H9 (cell line): ENCODE results near the gene IFNL3. TPM values are rescaled to one million over a fixed set of nuclear protein-coding genes. Genes with fewer than 3 reads are reported as not detected.

ENCODE experiments used
- DNase-seq: peaks from one replicate; pipeline ENCODE4 v3.0.0-alpha.2; 2017
- H2AFZ ChIP-seq: one replicate; pipeline ENCODE4 v1.6.1; 2013; ENCODE audit warnings: mild to moderate bottlenecking, low read length, control low read depth, moderate library complexity
- H2AK5ac ChIP-seq: 2 replicates; pipeline ENCODE4 v1.6.1; 2013; ENCODE audit warnings: low read length, control low read depth, mixed read lengths; ENCODE audit not compliant: insufficient read length
- H2BK120ac ChIP-seq: one replicate; pipeline ENCODE4 v1.6.1; 2013; ENCODE audit warnings: low read depth, mild to moderate bottlenecking, low read length, control low read depth, inconsistent platforms; ENCODE audit not compliant: poor library complexity, severe bottlenecking
- H2BK12ac ChIP-seq: 2 replicates; pipeline ENCODE4 v1.6.1; 2013; ENCODE audit warnings: low read length, control low read depth, mixed read lengths, low read depth; ENCODE audit not compliant: insufficient read length
- H2BK15ac ChIP-seq: 2 replicates; pipeline ENCODE4 v1.6.1; 2013; ENCODE audit warnings: low read depth, low read length, control low read depth
- H2BK20ac ChIP-seq: one replicate; pipeline ENCODE4 v1.6.1; 2013; ENCODE audit warnings: low read depth, mild to moderate bottlenecking, low read length, control low read depth, inconsistent platforms; ENCODE audit not compliant: poor library complexity, severe bottlenecking
- H2BK5ac ChIP-seq: 2 replicates; pipeline ENCODE4 v1.6.1; 2013; ENCODE audit warnings: low read length, control low read depth, mixed read lengths; ENCODE audit not compliant: insufficient read length
- H3K14ac ChIP-seq: 2 replicates; pipeline ENCODE4 v1.6.1; 2013; ENCODE audit warnings: low read length, control low read depth; ENCODE audit not compliant: insufficient read depth
- H3K18ac ChIP-seq: 2 replicates; pipeline ENCODE4 v1.6.1; 2013; ENCODE audit warnings: low read depth, mild to moderate bottlenecking, mixed read lengths, low read length, control low read depth; ENCODE audit not compliant: insufficient read length
- H3K23ac ChIP-seq: 2 replicates; pipeline ENCODE4 v1.6.1; 2013; ENCODE audit warnings: low read length, control low read depth, mixed read lengths, low read depth; ENCODE audit not compliant: insufficient read length
- H3K23me2 ChIP-seq: 2 replicates; pipeline ENCODE4 v1.6.1; 2013; ENCODE audit warnings: low read depth, mild to moderate bottlenecking, mixed read lengths, low read length, control low read depth; ENCODE audit not compliant: insufficient read length, poor library complexity, severe bottlenecking
- H3K27ac ChIP-seq: 2 replicates; pipeline ENCODE4 v1.5.1; 2013; ENCODE audit warnings: low read length, control low read depth, mixed read lengths, low read depth; ENCODE audit not compliant: insufficient read length
- H3K27me3 ChIP-seq: 2 replicates; pipeline ENCODE4 v1.6.1; 2013; ENCODE audit warnings: low read length, control low read depth, inconsistent platforms; ENCODE audit not compliant: insufficient read depth
- H3K4ac ChIP-seq: 2 replicates; pipeline ENCODE4 v1.6.1; 2013; ENCODE audit warnings: low read depth, mild to moderate bottlenecking, control low read depth, inconsistent platforms, low read length, moderate library complexity
- H3K4me1 ChIP-seq: 2 replicates; pipeline ENCODE4 v1.6.1; 2013; ENCODE audit warnings: low read length, control low read depth, inconsistent platforms; ENCODE audit not compliant: insufficient read depth
- H3K4me2 ChIP-seq: 2 replicates; pipeline ENCODE4 v1.6.1; 2013; ENCODE audit warnings: low read length, control low read depth, mixed read lengths; ENCODE audit not compliant: insufficient read length, insufficient read depth
- H3K56ac ChIP-seq: 2 replicates; pipeline ENCODE4 v1.6.1; 2013; ENCODE audit warnings: low read depth, mild to moderate bottlenecking, mixed read lengths, low read length, control low read depth; ENCODE audit not compliant: insufficient read length
- H3K79me1 ChIP-seq: 2 replicates; pipeline ENCODE4 v1.6.1; 2013; ENCODE audit warnings: low read depth, mild to moderate bottlenecking, moderate library complexity, low read length, control low read depth, inconsistent platforms; ENCODE audit not compliant: insufficient read depth, poor library complexity, severe bottlenecking
- H3K79me2 ChIP-seq: 2 replicates; pipeline ENCODE4 v1.6.1; 2013; ENCODE audit warnings: low read length, control low read depth, inconsistent platforms; ENCODE audit not compliant: insufficient read depth
- H3K9ac ChIP-seq: 2 replicates; pipeline ENCODE4 v1.6.1; 2013; ENCODE audit warnings: low read length, control low read depth, mixed read lengths; ENCODE audit not compliant: insufficient read length; ENCODE audit errors: extremely low read depth
- H3K9me3 ChIP-seq: one replicate; pipeline ENCODE4 v1.6.1; 2013; ENCODE audit warnings: low read depth, low read length, inconsistent platforms; ENCODE audit not compliant: control insufficient read depth
- H3T11ph ChIP-seq: one replicate; pipeline ENCODE4 v1.6.1; 2013; ENCODE audit warnings: mild to moderate bottlenecking, low read length, control low read depth, inconsistent platforms
- H4K20me1 ChIP-seq: one replicate; pipeline ENCODE4 v1.6.1; 2013; ENCODE audit not compliant: control insufficient read depth, insufficient read length, insufficient read depth
- H4K5ac ChIP-seq: 2 replicates; pipeline ENCODE4 v1.6.1; 2013; ENCODE audit warnings: low read depth, mild to moderate bottlenecking, mixed read lengths, low read length, control low read depth; ENCODE audit not compliant: insufficient read length
- H4K8ac ChIP-seq: replicated peaks from 2 replicates; pipeline ENCODE4 v1.6.1; 2013; ENCODE audit warnings: low read length, control low read depth, mixed read lengths, low read depth; ENCODE audit not compliant: insufficient read length
- H4K91ac ChIP-seq: 2 replicates; pipeline ENCODE4 v1.6.1; 2013; ENCODE audit warnings: low read depth, mild to moderate bottlenecking, moderate library complexity, mixed read lengths, low read length, control low read depth; ENCODE audit not compliant: insufficient read length
- H3K27ac Mint-ChIP-seq, 3 experiments: 2 replicates in 2 of 3; 3 replicates in 1 of 3; pipeline ENCODE4 v1.8.0; 2020 to 2021; ENCODE audit warnings: mixed read lengths in 3 of 3, mild to moderate bottlenecking in 1 of 3, moderate library complexity in 1 of 3
- H3K27me3 Mint-ChIP-seq: 2 replicates; pipeline ENCODE4 v1.8.0; 2021; ENCODE audit warnings: low read depth, mild to moderate bottlenecking, moderate library complexity, mixed read lengths
- H3K36me3 Mint-ChIP-seq, 3 experiments: 2 replicates in 2 of 3; 3 replicates in 1 of 3; pipeline ENCODE4 v1.8.0; 2020 to 2021; ENCODE audit warnings: low read depth in 3 of 3, mixed read lengths in 3 of 3; ENCODE audit not compliant: insufficient read depth in 1 of 3
- H3K4me1 Mint-ChIP-seq, 2 experiments: 2 replicates each; pipeline ENCODE4 v1.8.0; 2020; ENCODE audit warnings: mixed read lengths in 2 of 2
- H3K4me3 Mint-ChIP-seq, 2 experiments: 2 replicates in 1 of 2; 3 replicates in 1 of 2; pipeline ENCODE4 v1.8.0; 2020 to 2021; ENCODE audit warnings: mild to moderate bottlenecking in 2 of 2, mixed read lengths in 2 of 2, moderate library complexity in 1 of 2
- H3K9me3 Mint-ChIP-seq, 2 experiments: 2 replicates in 1 of 2; 3 replicates in 1 of 2; pipeline ENCODE4 v1.8.0; 2020; ENCODE audit warnings: mild to moderate bottlenecking in 2 of 2, mixed read lengths in 2 of 2, moderate library complexity in 1 of 2
- WGBS: extraction: QIAGEN DNeasy Blood & Tissue Kit; methylation state at CpG from one replicate; pipeline ENCODE4 v1.1.7; 2013; ENCODE audit warnings: missing lambda C conversion rate, low lambda C conversion rate, mixed read lengths; ENCODE audit not compliant: insufficient read length; ENCODE audit errors: extremely low coverage; 5-methylcytosine and 5-hydroxymethylcytosine counted together
- total RNA-seq: library from RNA; stranded (reverse); gene quantifications from 2 replicates; pipeline ENCODE4 v1.2.1, GENCODE V29; 2021
- TF ChIP-seq, protein P1 (sequence below): fragments of 200-600 bp; sonication (generic); conservative IDR thresholded peaks from 3 replicates; pipeline ENCODE4 v1.8.0; 2021; ENCODE audit warnings: antibody characterized with exemption, mild to moderate bottlenecking

IFNL3 gene
- total RNA-seq, 1 experiment from 2014 or later = not detected

DNA sequence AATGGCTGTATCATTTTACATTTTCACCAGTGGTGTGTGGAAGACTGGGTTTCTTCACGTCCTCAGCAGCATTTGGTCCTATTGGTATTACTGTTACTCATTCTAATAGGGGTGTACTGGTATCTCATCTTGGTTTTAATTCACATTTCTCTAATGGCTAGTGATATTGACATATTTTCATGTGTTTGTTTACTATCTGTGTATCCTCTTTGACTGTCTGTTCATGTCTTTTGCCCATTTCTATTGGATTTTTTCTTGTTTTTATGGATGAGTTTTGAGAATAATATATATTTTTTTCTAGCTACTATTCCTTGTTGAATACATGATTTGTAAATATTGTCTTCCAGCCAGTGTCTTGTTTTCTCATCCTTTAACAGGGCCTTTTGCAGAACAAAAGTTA is 37.2 kb upstream of the IFNL3 start:
- H3K4me2 ChIP-seq = no peak overlapping the region
- H2BK120ac ChIP-seq = no peak overlapping the region
- H3K14ac ChIP-seq = no peak overlapping the region
- Mint-ChIP-seq H3K27me3 (peaks cover 78% of the 10 kb centered on the region), H3K36me3 (no peaks in the 10 kb centered on the region), H3K9me3 (peaks cover 0 to 8% of the 10 kb centered on the region in 2 experiments; a peak in 4 of 5 replicates), H3K4me3 (no peak overlapping the region), H3K27ac (no peak overlapping the region), H3K4me1 (peaks cover 0 to 4% of the 10 kb centered on the region in 2 experiments; a peak in 2 of 4 replicates)
- no peaks in the 10 kb centered on the region for H3K79me1 ChIP-seq
- no peak overlapping the region for H4K91ac ChIP-seq
- DNase-seq = no peak
- H3K9ac ChIP-seq = no peak overlapping the region
- no peak overlapping the region for H4K5ac ChIP-seq
- H2BK5ac ChIP-seq = no peak overlapping the region
- no peak overlapping the region for H3T11ph ChIP-seq
- no peak overlapping the region for H3K27ac ChIP-seq
- H3K18ac ChIP-seq = no peak overlapping the region
- H3K23ac ChIP-seq = no peak overlapping the region
- H4K8ac ChIP-seq = no peak overlapping the region
- H2BK15ac ChIP-seq = no peak overlapping the region
- H2BK20ac ChIP-seq = no peak overlapping the region
- H4K20me1 ChIP-seq = no peaks in the 10 kb centered on the region
- no peaks in the 10 kb centered on the region for H3K23me2 ChIP-seq
- no peak overlapping the region for H2AFZ ChIP-seq
- no peak overlapping the region for H3K4ac ChIP-seq
- H3K27me3 ChIP-seq = no peaks in the 10 kb centered on the region
- H2BK12ac ChIP-seq = no peak overlapping the region
- no peaks in the 10 kb centered on the region for H3K79me2 ChIP-seq
- no peaks in the 10 kb centered on the region for H3K9me3 ChIP-seq
- no CpG with 5 or more reads among the region's 1 CpG for WGBS
- H3K56ac ChIP-seq = no peak overlapping the region
- H2AK5ac ChIP-seq = no peak overlapping the region
- TF ChIP-seq, protein P1, sequence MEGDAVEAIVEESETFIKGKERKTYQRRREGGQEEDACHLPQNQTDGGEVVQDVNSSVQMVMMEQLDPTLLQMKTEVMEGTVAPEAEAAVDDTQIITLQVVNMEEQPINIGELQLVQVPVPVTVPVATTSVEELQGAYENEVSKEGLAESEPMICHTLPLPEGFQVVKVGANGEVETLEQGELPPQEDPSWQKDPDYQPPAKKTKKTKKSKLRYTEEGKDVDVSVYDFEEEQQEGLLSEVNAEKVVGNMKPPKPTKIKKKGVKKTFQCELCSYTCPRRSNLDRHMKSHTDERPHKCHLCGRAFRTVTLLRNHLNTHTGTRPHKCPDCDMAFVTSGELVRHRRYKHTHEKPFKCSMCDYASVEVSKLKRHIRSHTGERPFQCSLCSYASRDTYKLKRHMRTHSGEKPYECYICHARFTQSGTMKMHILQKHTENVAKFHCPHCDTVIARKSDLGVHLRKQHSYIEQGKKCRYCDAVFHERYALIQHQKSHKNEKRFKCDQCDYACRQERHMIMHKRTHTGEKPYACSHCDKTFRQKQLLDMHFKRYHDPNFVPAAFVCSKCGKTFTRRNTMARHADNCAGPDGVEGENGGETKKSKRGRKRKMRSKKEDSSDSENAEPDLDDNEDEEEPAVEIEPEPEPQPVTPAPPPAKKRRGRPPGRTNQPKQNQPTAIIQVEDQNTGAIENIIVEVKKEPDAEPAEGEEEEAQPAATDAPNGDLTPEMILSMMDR = no peak
- no peaks in the 10 kb centered on the region for H3K4me1 ChIP-seq
